Common myeloid progenitor, CD34-positive (primary cell): ENCODE results near the gene DKK2.

Experiments
- CTCF ChIA-PET: fragments of 350-600 bp; sonication (Branson Sonifier 250); formaldehyde crosslinking; loops from one replicate; lab custom pipeline; 2021; ENCODE audit warnings: antibody characterized with exemption; lab: Charles Lee
- POLR2A ChIA-PET: fragments of 350-600 bp; sonication (Branson Sonifier 250); formaldehyde crosslinking; loops from one replicate; lab custom pipeline; 2021; ENCODE audit warnings: antibody characterized with exemption; lab: Charles Lee
- DNase-seq, 3 donors: peaks; one replicate each; pipeline versions ENCODE4 v3.0.0 to v3.0.0-alpha.2; 2013
- H3K27ac ChIP-seq, 2 experiments: 1 replicate in 1 of 2; 2 replicates in 1 of 2; pipeline ENCODE4 v1.7.0; 2013; ENCODE audit warnings: inconsistent platforms in 2 of 2, low read length in 2 of 2, mild to moderate bottlenecking in 2 of 2, low read depth in 1 of 2, moderate library complexity in 1 of 2; ENCODE audit not compliant: severe bottlenecking in 2 of 2, insufficient read depth in 1 of 2, poor library complexity in 1 of 2
- H3K27me3 ChIP-seq, 5 experiments: replicated peaks in 2 of 5; 1 replicate in 3 of 5; 2 replicates in 2 of 5; pipeline versions ENCODE4 v1.6.1 to v1.7.0; 2013; ENCODE audit warnings: low read length in 4 of 5, mild to moderate bottlenecking in 2 of 5, moderate library complexity in 2 of 5, inconsistent platforms in 1 of 5; ENCODE audit not compliant: insufficient read depth in 5 of 5, control insufficient read depth in 4 of 5
- H3K36me3 ChIP-seq, 4 experiments: 1 replicate in 2 of 4; 2 replicates in 2 of 4; pipeline versions ENCODE4 v1.6.1 to v1.7.0; 2013; ENCODE audit warnings: low read length in 3 of 4, control low read depth in 1 of 4, mild to moderate bottlenecking in 1 of 4; ENCODE audit not compliant: control insufficient read depth in 4 of 4, insufficient read depth in 4 of 4
- H3K4me1 ChIP-seq, 4 experiments: 1 replicate in 3 of 4; 2 replicates in 1 of 4; pipeline versions ENCODE4 v1.6.1 to v1.7.1; 2013; ENCODE audit warnings: low read length in 3 of 4, mild to moderate bottlenecking in 3 of 4, control low read depth in 1 of 4, inconsistent platforms in 1 of 4, moderate library complexity in 1 of 4; ENCODE audit not compliant: control insufficient read depth in 4 of 4, insufficient read depth in 4 of 4; ENCODE audit errors: control extremely low read depth in 1 of 4
- H3K4me3 ChIP-seq, 7 experiments: 1 replicate in 4 of 7; 2 replicates in 3 of 7; pipeline versions ENCODE4 v1.5.1 to v1.7.0; 2013; ENCODE audit warnings: mild to moderate bottlenecking in 7 of 7, low read length in 6 of 7, moderate library complexity in 6 of 7, inconsistent platforms in 2 of 7, low read depth in 2 of 7, control low read depth in 1 of 7; ENCODE audit not compliant: insufficient read depth in 4 of 7, control insufficient read depth in 1 of 7; ENCODE audit errors: extremely low read depth in 1 of 7
- H3K9me3 ChIP-seq, 5 experiments: 1 replicate in 4 of 5; 2 replicates in 1 of 5; pipeline versions ENCODE4 v1.6.1 to v1.7.1; 2013; ENCODE audit warnings: low read length in 4 of 5, mild to moderate bottlenecking in 2 of 5, inconsistent platforms in 1 of 5, low read depth in 1 of 5, moderate library complexity in 1 of 5; ENCODE audit not compliant: control insufficient read depth in 4 of 5, insufficient read depth in 2 of 5; ENCODE audit errors: control extremely low read depth in 1 of 5
- WGBS: methylation state at CpG from one replicate; pipeline ENCODE4 v1.1.5; 2013; ENCODE audit not compliant: insufficient coverage; 5-methylcytosine and 5-hydroxymethylcytosine counted together

DKK2 gene

DNA sequence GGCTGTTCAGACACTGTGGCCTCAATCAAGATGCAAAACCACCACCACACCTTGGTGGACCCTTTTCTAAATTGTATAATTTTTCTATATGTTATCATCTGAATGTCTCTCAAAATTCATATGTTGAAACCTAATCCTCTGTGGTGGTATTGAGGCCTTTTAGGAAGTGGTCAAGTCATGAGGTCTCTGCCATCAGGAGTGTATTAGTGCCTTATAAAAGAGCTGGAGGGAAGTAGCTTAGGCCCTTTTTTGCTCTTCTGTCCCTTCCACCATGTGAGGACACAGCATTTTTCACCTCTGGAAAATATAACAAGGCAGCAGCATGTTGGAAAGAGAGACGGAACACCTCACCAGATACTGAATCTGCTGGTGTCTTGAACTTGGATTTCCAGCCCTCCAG is 30.5 kb upstream of the DKK2 start:
- Histone ChIP-seq H3K27me3 (no peaks in the 10 kb centered on the region), H3K4me1 (peaks cover 0 to 5% (median 0%) of the 10 kb centered on the region in 4 experiments), H3K27ac (no peak overlapping the region), H3K9me3 (no peaks in the 10 kb centered on the region), H3K4me3 (no peak overlapping the region), H3K36me3 (no peaks in the 10 kb centered on the region)
- 100% methylated on average over 1 of the region's 1 CpG for whole genome bisulfite sequencing
- no peak for DNase-seq
- ChIA-PET CTCF (no interaction called here), POLR2A (no interaction called here)

DNA sequence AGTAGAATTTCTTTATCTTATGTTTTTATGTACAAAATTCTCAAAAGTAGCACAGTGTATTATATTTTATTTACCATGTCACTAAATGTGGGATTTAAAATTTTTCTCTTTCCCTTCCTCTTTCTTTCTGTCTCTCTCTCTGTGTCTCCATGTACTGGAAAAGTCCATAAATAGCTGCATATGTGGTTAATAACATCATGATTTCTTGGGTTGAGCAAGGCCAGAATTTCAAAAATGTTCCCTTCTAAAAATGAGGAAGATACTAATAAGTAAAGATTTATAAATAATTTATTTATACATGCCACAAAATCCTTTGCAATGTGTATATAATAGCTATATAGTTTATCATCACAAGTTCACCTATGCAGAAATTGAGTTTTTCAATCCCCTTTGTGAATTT is 29.1 kb upstream of the DKK2 start:
- no peak overlapping the region for H3K27ac ChIP-seq
- ChIA-PET POLR2A (interaction anchor here (0.7 kb wide), 1 partner anchor 40 kb away, joined by 3 read pairs; no protein-coding TSS in a partner anchor), CTCF (no interaction called here)
- no peak overlapping the region for H3K4me3 ChIP-seq
- no peak for DNase-seq
- no peaks in the 10 kb centered on the region for H3K9me3 ChIP-seq
- peaks cover 0 to 5% (median 0%) of the 10 kb centered on the region in 4 experiments for H3K4me1 ChIP-seq
- no peaks in the 10 kb centered on the region for H3K36me3 ChIP-seq
- H3K27me3 ChIP-seq, result no peaks in the 10 kb centered on the region

DNA sequence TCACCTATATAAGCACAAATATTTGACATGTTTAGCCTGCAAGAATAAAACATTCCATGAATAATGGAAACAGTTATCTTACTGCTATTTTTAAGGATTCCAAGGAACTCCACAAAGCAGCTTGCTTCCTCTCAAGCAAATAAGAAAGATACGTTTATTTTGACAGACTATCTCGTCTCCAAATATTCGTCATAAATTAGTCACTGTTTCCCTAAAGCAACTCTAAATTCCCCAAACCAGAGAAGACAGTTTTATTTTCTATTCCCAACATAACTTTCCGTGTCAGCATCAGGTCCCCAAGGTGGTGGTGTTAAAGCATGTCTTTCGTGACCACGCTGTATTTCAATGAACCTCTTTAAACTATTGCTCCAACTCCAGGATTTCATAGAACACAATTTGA is 24.3 kb upstream of the DKK2 start:
- CTCF ChIA-PET, result interaction anchor here (1.1 kb wide), 1 partner anchor 9 kb away, joined by 3 read pairs; no protein-coding TSS in a partner anchor
- POLR2A ChIA-PET, result no interaction called here
- WGBS, result 96% methylated on average over 3 of the region's 6 CpGs

DNA sequence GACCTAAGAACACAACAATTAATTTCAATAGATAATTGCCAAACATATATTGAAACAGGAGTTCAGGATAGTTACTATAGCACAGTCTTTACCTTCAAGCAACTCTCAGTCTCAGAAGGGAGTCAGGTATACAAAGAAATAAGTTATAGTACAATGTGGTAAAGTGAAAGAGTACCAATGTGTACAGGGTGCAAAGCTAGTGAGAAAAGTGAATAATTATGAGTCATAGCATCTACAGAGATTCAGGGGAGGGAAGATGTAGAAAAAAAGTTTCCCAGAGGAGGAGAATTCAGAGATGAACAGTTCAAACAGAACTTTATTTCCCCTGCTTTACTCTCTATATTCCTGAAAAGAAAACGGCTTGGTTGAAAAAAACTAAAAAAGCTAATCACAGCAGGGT is 22.7 kb upstream of the DKK2 start:
- no peak overlapping the region for H3K4me3 ChIP-seq
- WGBS, result no CpG with 5 or more reads among the region's 1 CpG
- H3K4me1 ChIP-seq, result no peaks in the 10 kb centered on the region
- CTCF ChIA-PET, result no interaction called here
- H3K27me3 ChIP-seq, result peaks cover 0 to 2% (median 0%) of the 10 kb centered on the region in 5 experiments
- no peak for DNase-seq
- H3K9me3 ChIP-seq, result no peaks in the 10 kb centered on the region
- no peak overlapping the region for H3K27ac ChIP-seq
- POLR2A ChIA-PET, result no interaction called here
- H3K36me3 ChIP-seq, result no peaks in the 10 kb centered on the region

More for the DNA sequence above, 24.3 kb upstream of the DKK2 start:
- no peaks in the 10 kb centered on the region for H3K36me3 ChIP-seq
- no peak for DNase-seq
- H3K27me3 ChIP-seq, result no peaks in the 10 kb centered on the region
- H3K4me3 ChIP-seq, result no peak overlapping the region
- H3K9me3 ChIP-seq, result no peaks in the 10 kb centered on the region
- H3K4me1 ChIP-seq, result peaks cover 0 to 5% (median 0%) of the 10 kb centered on the region in 4 experiments
- H3K27ac ChIP-seq, result no peak overlapping the region

DNA sequence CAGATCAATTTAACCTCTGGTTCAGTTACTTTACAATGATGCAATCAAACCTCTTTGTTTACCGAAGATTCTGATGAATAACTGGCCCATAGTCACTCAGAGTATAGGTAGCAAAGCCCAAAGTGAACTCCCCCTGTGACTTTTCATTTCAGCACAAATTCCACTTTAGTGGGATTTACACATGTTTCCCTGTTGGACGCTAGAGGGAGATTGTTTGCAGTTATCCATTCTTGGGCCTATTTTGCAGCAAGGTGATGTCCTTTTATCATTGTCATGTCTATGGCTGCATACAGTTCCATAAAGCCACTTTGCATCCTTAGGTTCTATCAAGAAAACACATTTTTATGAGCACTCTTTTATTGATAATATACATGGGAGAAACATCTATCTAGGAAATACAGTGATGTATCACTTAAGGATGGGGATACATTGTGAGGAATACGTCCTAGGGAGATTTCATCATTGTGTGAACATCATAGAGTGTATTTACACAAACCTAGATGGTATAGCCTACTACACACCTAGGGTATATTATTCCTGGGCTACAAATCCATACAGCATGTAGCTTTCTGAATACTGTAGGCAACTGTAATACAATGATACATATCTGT is 14.5 kb upstream of the DKK2 start:
- WGBS, result 58% methylated on average over 2 of the region's 3 CpGs
- ChIA-PET POLR2A (no interaction called here), CTCF (interaction anchor here (1.1 kb wide), 1 partner anchor 10 kb away, joined by 3 read pairs; no protein-coding TSS in a partner anchor)

DNA sequence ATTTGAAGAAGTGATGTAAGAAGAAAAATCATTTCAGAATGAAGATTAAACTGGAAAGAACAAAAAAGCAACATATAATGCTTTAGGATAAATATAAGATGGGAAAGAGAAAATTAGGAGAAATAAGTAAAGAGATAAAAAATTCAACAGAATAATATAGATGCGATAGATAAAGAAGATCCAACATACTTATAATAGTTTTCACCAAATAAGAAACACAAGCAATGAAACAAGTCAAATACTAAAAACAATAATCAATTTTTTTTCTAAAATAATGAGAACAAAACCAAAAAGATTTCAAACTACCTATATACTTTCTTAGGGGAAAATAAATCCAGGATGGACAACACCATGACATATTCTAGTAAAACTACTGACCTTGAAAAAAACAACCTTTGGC is 10.1 kb upstream of the DKK2 start:
- DNase-seq, result no peak
- Histone ChIP-seq H3K4me3 (no peak overlapping the region), H3K4me1 (no peaks in the 10 kb centered on the region), H3K27me3 (no peaks in the 10 kb centered on the region), H3K36me3 (no peaks in the 10 kb centered on the region), H3K27ac (no peak overlapping the region), H3K9me3 (peaks cover 0 to 6% (median 0%) of the 10 kb centered on the region in 5 experiments)
- WGBS, result no CpG with 5 or more reads among the region's 1 CpG
- POLR2A ChIA-PET, result no interaction called here
- CTCF ChIA-PET, result interaction anchor here (2.2 kb wide), 1 partner anchor 10 kb away, joined by 6 read pairs; the partner anchor contains the start of gene DKK2

More for the DNA sequence above, 14.5 kb upstream of the DKK2 start:
- H3K4me1 ChIP-seq, result no peaks in the 10 kb centered on the region
- peaks cover 0 to 2% (median 0%) of the 10 kb centered on the region in 5 experiments for H3K27me3 ChIP-seq
- H3K4me3 ChIP-seq, result no peak overlapping the region
- H3K36me3 ChIP-seq, result no peaks in the 10 kb centered on the region
- no peak for DNase-seq
- no peak overlapping the region for H3K27ac ChIP-seq
- H3K9me3 ChIP-seq, result peaks cover 0 to 6% (median 0%) of the 10 kb centered on the region in 5 experiments

DNA sequence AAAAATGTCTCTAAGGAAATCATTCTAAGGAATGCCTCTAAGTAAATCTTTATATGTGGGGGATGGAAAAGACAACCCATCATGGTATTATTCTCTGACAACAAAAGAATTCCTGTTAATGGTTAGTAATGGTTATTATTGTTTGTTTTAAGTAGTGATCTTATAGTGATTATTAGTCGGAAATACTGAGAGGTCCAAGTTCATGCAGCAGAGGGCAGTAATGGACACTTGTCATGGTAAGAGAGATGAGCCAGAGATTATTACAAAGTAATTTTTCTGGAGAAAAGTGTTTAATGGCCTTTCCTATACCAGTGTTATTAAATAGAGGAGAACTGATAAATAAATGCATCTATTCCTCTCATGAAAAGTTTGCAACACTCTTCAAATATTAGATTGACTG is 8.1 kb upstream of the DKK2 start:
- Histone ChIP-seq H3K4me3 (no peak overlapping the region), H3K27ac (no peak overlapping the region), H3K9me3 (peaks cover 0 to 6% (median 0%) of the 10 kb centered on the region in 5 experiments), H3K4me1 (no peaks in the 10 kb centered on the region), H3K36me3 (no peaks in the 10 kb centered on the region), H3K27me3 (peaks cover 0 to 12% (median 7%) of the 10 kb centered on the region in 5 experiments)
- CTCF ChIA-PET, result interaction anchor here (0.6 to 2.2 kb wide), 3 partner anchors 8 to 693 kb away, joined by 3 to 6 read pairs (median 3); partner anchors contain the start of gene DKK2
- no peak for DNase-seq
- 78% methylated on average over 1 of the region's 1 CpG for WGBS
- POLR2A ChIA-PET, result no interaction called here
